GM23338 (cell line): ENCODE data around the gene ETV6.

Experiments used
- POLR2AphosphoS5 ChIP-seq: IDR thresholded peaks from 2 replicates; pipeline ENCODE4 v1.6.1; 2016; ENCODE audit warnings: antibody characterized with exemption, low read depth
- REST ChIP-seq: IDR thresholded peaks from one replicate; pipeline ENCODE4 v1.6.1; 2018; ENCODE audit warnings: antibody characterized with exemption; ENCODE audit not compliant: unreplicated experiment
- TF ChIP-seq, protein P1 (sequence below), 2 experiments: fragments of 200-600 bp in 1 of 2; sonication (generic) in 1 of 2; conservative IDR thresholded peaks; 2 replicates each; pipeline versions ENCODE4 v1.5.1 to v1.6.1; 2016 to 2017; ENCODE audit warnings: antibody characterized with exemption in 2 of 2, low read depth in 2 of 2, mild to moderate bottlenecking in 2 of 2, moderate library complexity in 1 of 2

- TF ChIP-seq, protein P1, sequence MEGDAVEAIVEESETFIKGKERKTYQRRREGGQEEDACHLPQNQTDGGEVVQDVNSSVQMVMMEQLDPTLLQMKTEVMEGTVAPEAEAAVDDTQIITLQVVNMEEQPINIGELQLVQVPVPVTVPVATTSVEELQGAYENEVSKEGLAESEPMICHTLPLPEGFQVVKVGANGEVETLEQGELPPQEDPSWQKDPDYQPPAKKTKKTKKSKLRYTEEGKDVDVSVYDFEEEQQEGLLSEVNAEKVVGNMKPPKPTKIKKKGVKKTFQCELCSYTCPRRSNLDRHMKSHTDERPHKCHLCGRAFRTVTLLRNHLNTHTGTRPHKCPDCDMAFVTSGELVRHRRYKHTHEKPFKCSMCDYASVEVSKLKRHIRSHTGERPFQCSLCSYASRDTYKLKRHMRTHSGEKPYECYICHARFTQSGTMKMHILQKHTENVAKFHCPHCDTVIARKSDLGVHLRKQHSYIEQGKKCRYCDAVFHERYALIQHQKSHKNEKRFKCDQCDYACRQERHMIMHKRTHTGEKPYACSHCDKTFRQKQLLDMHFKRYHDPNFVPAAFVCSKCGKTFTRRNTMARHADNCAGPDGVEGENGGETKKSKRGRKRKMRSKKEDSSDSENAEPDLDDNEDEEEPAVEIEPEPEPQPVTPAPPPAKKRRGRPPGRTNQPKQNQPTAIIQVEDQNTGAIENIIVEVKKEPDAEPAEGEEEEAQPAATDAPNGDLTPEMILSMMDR (conservative IDR thresholded peaks at IDR 0.05; ENCODE audit: low read depth in 2 of 2) = no peak
- TF ChIP-seq POLR2AphosphoS5 = no peak
- TF ChIP-seq REST = no peak
Measured at GRCh38 chr12:11723993-11724392, 74.5 kb downstream of the ETV6 start.
